ENCODE data around the gene SORCS1. TPM values are rescaled to one million over a fixed set of nuclear protein-coding genes. Genes with fewer than 3 reads are reported as not detected.

Gene SORCS1
- total RNA-seq, 2 donors from 2014 or later = 0.37 to 1.2 TPM

DNA sequence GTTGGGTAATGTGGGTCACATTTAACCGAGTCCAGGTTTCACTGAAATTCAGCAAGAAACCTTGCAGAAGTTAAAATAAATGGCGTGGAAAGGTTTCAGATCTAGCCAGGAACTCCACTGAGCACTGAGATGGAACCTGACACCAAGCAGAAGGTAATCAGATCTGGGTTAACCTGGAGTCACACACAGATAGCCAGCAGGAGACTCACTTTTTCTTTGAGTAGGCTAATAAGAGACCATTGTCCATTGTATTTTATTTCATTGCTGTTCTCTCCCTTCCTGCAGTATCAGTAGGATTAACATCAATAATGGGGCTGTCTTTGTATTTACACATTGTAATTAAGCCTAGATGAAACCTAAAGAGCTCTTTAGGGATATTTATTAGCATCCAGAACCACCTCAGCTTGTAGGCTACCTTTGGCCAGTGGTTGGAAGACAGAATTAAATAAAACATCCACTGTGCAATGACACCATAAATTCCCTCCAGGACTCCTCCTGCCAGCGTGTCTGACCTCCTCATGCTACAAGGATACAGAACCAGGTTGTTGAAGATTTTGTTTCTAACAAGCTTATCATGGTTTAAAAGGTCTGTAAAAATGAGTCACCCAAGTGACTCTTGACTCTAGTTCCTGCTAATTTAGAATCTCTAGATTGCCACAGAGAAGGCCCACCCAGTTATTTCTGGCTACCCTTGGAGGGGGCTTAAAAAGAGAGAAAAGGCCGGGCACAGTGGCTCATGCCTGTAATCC, 151.1 kb downstream of the SORCS1 start:
- DNase-seq (ENCODE audit: low spot score) = no peak
- intact Hi-C loops (cut with DNase I) = no loop called here

DNA sequence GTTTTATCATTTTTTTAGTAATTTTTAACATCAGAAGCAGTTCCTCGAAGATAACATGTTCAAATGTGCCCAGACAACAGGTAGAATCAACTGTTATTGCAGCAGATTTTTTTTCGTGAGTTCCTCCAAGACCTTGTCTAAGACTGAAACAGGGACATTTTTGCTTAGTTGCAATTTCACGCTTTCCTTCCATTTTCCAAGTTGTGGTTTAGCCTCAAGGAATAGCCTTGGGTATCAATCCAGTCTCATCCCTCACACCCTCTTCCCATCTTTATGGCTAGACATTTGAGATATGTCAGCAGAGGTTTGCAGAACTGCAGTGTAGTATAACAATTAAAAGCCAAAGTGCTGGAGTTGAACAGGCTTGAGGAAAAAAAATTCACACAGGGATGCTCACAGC, 152.5 kb downstream of the SORCS1 start:
- no peak for DNase-seq (ENCODE audit: low spot score)
- intact Hi-C loops (cut with DNase I) = no loop called here

DNA sequence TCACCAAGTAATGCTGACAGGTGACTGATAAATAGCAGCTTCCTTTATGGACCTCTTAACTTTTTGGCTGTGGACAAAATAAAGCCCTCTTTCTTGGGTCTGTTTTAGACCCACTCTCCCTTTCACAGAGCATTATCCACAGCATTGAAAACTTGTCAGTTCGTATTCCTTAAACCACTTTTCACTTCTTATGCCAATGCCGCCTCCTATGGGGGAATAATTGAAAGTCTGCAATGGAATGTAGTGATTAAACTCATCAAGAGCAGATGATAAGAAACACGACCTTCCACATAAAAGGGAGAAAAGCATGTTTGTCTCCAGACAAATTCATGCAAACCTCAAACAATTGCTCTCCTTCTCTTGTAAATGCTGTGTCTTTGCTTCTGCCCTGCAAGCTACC, 153.4 kb downstream of the SORCS1 start:
- intact Hi-C loops (cut with DNase I) = no loop called here
- DNase-seq (ENCODE audit: low spot score) = no peak

GRCh38 chr10:107010531-107010930, 154.0 kb downstream of the SORCS1 start:
- intact Hi-C loops (cut with DNase I) = no loop called here

GRCh38 chr10:107004362-107004761, 160.1 kb downstream of the SORCS1 start:
- DNase-seq (ENCODE audit: low spot score) = no peak
- intact Hi-C loops (cut with DNase I) = no loop called here

More at GRCh38 chr10:107010531-107010930, 154.0 kb downstream of the SORCS1 start:
- DNase-seq (ENCODE audit: low spot score) = no peak

GRCh38 chr10:107002068-107002467, 162.4 kb downstream of the SORCS1 start:
- DNase-seq (ENCODE audit: low spot score) = no peak
- intact Hi-C loops (cut with DNase I) = no loop called here

GRCh38 chr10:106999118-106999707, 165.3 kb downstream of the SORCS1 start:
- no peak for DNase-seq (ENCODE audit: low spot score)
- intact Hi-C loops (cut with DNase I) = no loop called here

DNA sequence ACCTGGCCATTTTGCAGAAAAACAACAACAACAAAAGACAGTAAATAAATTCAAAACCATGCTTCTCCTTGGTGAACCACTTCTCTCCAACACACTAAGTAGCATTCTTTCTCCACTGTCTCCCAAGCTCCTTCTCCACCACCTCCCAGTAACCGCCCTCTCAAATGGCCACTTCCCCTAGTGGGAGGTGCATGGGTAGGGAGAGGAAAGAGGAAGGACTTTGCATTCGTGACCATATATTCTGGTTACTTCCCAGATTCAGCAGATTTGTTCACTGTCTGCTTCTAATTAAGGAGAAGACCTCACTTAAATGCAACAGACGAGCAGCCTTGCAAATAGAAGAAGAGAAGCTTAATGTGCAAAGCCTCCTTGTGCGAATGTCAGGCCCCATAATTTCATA, 166.8 kb downstream of the SORCS1 start:
- no peak for DNase-seq (ENCODE audit: low spot score)
- intact Hi-C loops (cut with DNase I) = no loop called here

- no peak for DNase-seq (ENCODE audit: low spot score)
- intact Hi-C loops (cut with DNase I) = no loop called here
These were observed 168.0 kb downstream of the SORCS1 start for GRCh38 chr10:106996510-106996909.

DNA sequence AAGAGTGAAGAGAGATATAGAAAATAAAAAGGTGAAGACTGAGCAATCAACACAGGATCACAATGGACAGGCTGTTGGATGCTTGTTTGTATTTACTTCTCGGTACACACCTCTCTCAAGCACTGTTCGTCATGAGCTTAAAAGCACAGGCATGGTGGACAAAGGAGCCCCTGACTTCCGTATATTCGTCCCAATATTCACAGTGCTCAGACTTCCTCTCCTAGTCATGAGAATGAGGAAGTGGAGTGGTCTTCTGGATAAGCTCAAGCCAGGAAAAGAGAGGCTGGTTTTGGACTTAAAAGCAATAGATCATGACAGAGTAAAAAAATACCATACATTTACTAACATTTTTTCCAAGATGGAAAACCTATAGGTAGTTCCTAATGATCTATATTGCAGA, 172.5 kb downstream of the SORCS1 start:
- no peak for DNase-seq (ENCODE audit: low spot score)

GRCh38 chr10:106991091-106991490, 173.4 kb downstream of the SORCS1 start:
- intact Hi-C loops (cut with DNase I) = no loop called here
- DNase-seq (ENCODE audit: low spot score) = no peak

More for the DNA sequence above, 172.5 kb downstream of the SORCS1 start:
- intact Hi-C loops (cut with DNase I) = no loop called here

- DNase-seq (ENCODE audit: low spot score) = no peak
- intact Hi-C loops (cut with DNase I) = no loop called here
These were observed 177.1 kb downstream of the SORCS1 start for GRCh38 chr10:106987362-106987761.

- intact Hi-C loops (cut with DNase I) = no loop called here
- DNase-seq (ENCODE audit: low spot score) = no peak
These were observed 182.2 kb downstream of the SORCS1 start for GRCh38 chr10:106982268-106982667.

DNA sequence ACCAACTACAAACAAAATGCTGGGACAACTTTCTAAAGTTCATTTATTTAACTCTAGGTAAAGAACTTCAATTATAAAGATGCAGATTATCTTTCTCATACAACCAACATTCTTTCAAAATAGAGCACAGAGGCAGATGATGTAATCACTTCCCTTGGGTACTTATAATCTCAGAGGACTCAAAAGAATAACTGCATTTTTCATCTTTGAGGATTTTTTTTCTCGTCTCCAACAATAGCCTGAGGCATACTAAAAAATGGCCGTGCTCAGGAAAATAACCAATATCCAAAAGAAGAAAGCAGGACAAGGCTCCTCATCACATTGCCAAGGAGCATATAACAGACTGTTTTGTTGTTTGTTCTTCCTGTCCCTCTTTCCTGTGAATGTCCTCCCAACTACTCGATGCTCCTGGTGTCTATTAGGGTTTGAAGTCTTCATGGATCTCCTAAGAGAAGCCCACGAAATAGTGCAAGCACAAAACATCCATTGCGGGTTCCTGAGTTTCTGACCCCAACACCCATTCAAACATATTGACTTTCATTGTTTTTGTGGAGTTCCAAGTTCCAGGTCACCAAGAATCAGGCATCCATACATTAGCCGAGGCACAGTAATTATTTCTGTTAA, 182.9 kb downstream of the SORCS1 start:
- intact Hi-C loops (cut with DNase I) = no loop called here
- no peak for DNase-seq (ENCODE audit: low spot score)

GRCh38 chr10:106980495-106981451, 183.7 kb downstream of the SORCS1 start:
- intact Hi-C loops (cut with DNase I) = no loop called here
- DNase-seq (ENCODE audit: low spot score) = no peak

DNA sequence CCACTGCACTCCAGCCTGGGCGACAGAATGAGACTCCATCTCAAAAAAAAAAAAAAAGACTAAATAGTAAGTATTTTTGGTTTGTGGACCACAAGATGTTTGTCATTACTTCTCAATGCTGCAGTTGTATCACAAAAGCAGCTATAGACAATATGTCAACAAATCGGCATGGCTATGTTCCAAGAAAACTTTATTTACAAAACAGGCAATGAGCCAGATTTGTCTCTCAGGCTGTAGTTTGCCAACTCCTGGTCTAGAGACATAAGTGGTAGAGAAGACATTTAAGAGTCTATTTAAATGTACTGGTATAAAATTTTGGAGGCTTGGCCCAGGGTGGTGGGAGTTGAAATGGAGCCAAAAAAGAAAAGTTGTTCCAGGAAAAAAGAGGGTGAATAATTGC, 185.8 kb downstream of the SORCS1 start:
- DNase-seq (ENCODE audit: low spot score) = no peak
- intact Hi-C loops (cut with DNase I) = no loop called here

- intact Hi-C loops (cut with DNase I) = no loop called here
- DNase-seq (ENCODE audit: low spot score) = no peak
These were observed 190.8 kb downstream of the SORCS1 start for GRCh38 chr10:106973716-106974115.

DNA sequence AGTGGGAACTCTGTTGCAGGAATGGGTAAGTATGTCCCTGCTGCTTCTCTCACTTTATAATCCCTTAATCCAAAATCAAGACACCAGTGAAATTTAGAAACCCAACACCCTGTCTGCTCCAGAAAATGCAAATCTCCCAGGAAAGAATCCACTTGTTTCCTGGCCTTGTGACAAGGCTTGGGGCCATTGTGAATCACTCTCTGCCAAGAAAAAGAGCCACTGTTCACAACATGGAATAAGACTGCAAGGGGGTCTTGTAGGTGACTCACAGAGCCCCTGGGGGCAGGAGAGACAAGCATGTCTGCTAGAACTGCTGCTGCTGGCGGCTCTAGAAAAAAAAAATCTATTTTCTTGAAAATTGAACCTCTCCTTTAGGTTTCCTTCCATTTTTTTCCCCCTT, 191.2 kb downstream of the SORCS1 start:
- no peak for DNase-seq (ENCODE audit: low spot score)
- intact Hi-C loops (cut with DNase I) = no loop called here

DNA sequence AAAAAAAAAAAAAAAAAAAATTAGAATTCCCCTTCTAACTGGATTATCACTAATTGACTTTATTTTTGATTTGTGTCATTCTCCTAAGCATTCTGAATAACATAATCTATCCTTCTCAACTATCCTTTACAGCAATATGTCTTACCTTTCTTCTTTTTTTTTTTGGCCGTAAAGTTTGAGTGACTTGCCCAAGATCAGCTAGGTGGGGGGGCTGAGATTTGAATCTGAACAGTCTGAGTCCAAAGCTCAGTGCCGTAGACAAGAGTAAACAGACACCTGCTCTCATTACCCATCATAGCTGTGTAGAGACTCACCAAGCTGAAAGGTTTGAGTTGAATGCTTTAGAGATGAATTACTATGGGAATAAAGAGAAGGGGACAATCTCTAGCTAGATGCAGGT, 192.1 kb downstream of the SORCS1 start:
- DNase-seq (ENCODE audit: low spot score) = no peak
- intact Hi-C loops (cut with DNase I) = no loop called here

DNA sequence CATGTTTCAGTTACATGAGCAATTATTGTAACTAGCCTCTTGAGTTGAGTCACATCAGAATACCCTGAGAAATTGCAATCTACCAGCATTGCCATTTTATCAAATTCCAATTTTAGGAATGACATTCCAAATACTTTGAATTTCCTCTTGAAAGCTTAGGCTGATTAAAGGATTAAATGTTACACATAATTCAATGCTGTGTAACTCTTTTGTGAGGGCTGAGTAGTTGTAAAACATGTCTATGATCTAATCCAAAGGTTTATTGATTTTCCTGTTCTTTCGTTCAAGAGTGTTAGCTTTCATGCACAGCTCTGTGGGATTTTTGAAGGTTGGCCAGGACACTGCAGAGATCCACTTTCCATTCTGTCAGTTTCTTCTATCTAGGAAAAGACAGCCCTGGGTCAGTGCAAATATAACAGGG, 193.1 kb downstream of the SORCS1 start:
- no peak for DNase-seq (ENCODE audit: low spot score)
- intact Hi-C loops (cut with DNase I) = no loop called here
